ENCODE results near the gene CCDC60. TPM values are rescaled to one million over a fixed set of nuclear protein-coding genes. Genes with fewer than 3 reads are reported as not detected.
A peak's percentile ranks its signal among the peaks of the same experiment; 100 is the strongest.

Gene CCDC60
- total RNA-seq, 1 donor from 2014 or later = 3.8 TPM

- Mint-ChIP-seq H3K9me3 (ENCODE audit: unreplicated experiment) (peaks cover 2% of the 10 kb centered on the region), H3K4me3 (ENCODE audit: unreplicated experiment) (no peak overlapping the region), H3K27ac (ENCODE audit: unreplicated experiment) (no peak overlapping the region), H3K4me1 (ENCODE audit: low read depth, unreplicated experiment) (peaks cover 2% of the 10 kb centered on the region), H3K36me3 (ENCODE audit: unreplicated experiment) (no peaks in the 10 kb centered on the region), H3K27me3 (ENCODE audit: unreplicated experiment) (peaks cover 2% of the 10 kb centered on the region)
- no peak for DNase-seq
- no peak for TF ChIP-seq CTCF (IDR thresholded peaks at IDR 0.05; ENCODE audit: partially characterized antibody, unreplicated experiment)
These were observed 7.1 kb upstream of the CCDC60 start for GRCh38 chr12:119327471-119327870.

- Mint-ChIP-seq H3K4me1 (ENCODE audit: low read depth, unreplicated experiment) (peaks cover 5% of the 10 kb centered on the region), H3K9me3 (ENCODE audit: unreplicated experiment) (peaks cover 2% of the 10 kb centered on the region), H3K4me3 (ENCODE audit: unreplicated experiment) (no peak overlapping the region), H3K27ac (ENCODE audit: unreplicated experiment) (no peak overlapping the region), H3K27me3 (ENCODE audit: unreplicated experiment) (peaks cover 2% of the 10 kb centered on the region), H3K36me3 (ENCODE audit: unreplicated experiment) (no peaks in the 10 kb centered on the region)
- peak; percentile 66 for DNase-seq
- TF ChIP-seq CTCF (IDR thresholded peaks at IDR 0.05; ENCODE audit: partially characterized antibody, unreplicated experiment) = peak; percentile 72
These were observed 6.4 kb upstream of the CCDC60 start for GRCh38 chr12:119328111-119328510.

- peaks cover 41% of the 10 kb centered on the region for H3K4me1 Mint-ChIP-seq (ENCODE audit: low read depth, unreplicated experiment)
- peaks cover 7% of the 10 kb centered on the region for H3K27me3 Mint-ChIP-seq (ENCODE audit: unreplicated experiment)
- peaks cover 6% of the 10 kb centered on the region for H3K9me3 Mint-ChIP-seq (ENCODE audit: unreplicated experiment)
- peak overlapping the region; percentile 53 for H3K4me3 Mint-ChIP-seq (ENCODE audit: unreplicated experiment)
- DNase-seq = no peak
- TF ChIP-seq CTCF (IDR thresholded peaks at IDR 0.05; ENCODE audit: partially characterized antibody, unreplicated experiment) = no peak
- H3K27ac Mint-ChIP-seq (ENCODE audit: unreplicated experiment) = peak overlapping the region; percentile 96
- no peaks in the 10 kb centered on the region for H3K36me3 Mint-ChIP-seq (ENCODE audit: unreplicated experiment)
These were observed 4.2 kb downstream of the CCDC60 start for GRCh38 chr12:119338593-119339363.

GRCh38 chr12:119340578-119340977 is 6.0 kb downstream of the CCDC60 start:
- H3K9me3 Mint-ChIP-seq (ENCODE audit: unreplicated experiment) = peaks cover 4% of the 10 kb centered on the region
- H3K36me3 Mint-ChIP-seq (ENCODE audit: unreplicated experiment) = no peaks in the 10 kb centered on the region
- peaks cover 5% of the 10 kb centered on the region for H3K27me3 Mint-ChIP-seq (ENCODE audit: unreplicated experiment)
- TF ChIP-seq CTCF (IDR thresholded peaks at IDR 0.05; ENCODE audit: partially characterized antibody, unreplicated experiment) = no peak
- no peak overlapping the region for H3K4me3 Mint-ChIP-seq (ENCODE audit: unreplicated experiment)
- DNase-seq = no peak
- peak overlapping the region; percentile 92 for H3K27ac Mint-ChIP-seq (ENCODE audit: unreplicated experiment)
- peaks cover 39% of the 10 kb centered on the region for H3K4me1 Mint-ChIP-seq (ENCODE audit: low read depth, unreplicated experiment)

DNA sequence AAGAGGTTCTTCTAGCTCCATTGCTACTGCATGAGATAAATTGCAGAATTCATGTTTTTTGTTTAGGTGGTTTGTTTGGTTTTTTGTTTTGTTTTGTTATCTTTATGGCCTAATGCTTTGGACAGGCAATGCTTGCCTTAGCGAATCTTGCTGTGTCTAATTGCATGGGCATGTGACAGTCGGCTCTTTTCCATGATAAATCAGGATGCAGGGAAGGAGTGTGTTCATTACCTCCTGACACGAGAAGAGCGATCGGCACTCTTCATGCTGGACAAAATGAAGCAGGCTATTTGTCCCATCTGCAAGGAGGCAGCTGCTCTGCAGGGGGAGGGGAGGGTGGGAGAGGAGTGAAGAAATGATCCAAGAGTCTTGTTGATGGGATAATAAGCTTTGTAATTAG is 6.5 kb downstream of the CCDC60 start:
- peak overlapping the region; percentile 92 for H3K27ac Mint-ChIP-seq (ENCODE audit: unreplicated experiment)

More for the DNA sequence above, 6.5 kb downstream of the CCDC60 start:
- Mint-ChIP-seq H3K9me3 (ENCODE audit: unreplicated experiment) (peaks cover 4% of the 10 kb centered on the region), H3K4me1 (ENCODE audit: low read depth, unreplicated experiment) (peaks cover 39% of the 10 kb centered on the region), H3K36me3 (ENCODE audit: unreplicated experiment) (no peaks in the 10 kb centered on the region), H3K4me3 (ENCODE audit: unreplicated experiment) (peak overlapping the region; percentile 56), H3K27me3 (ENCODE audit: unreplicated experiment) (peaks cover 5% of the 10 kb centered on the region)
- peak; percentile 34 for DNase-seq
- no peak for TF ChIP-seq CTCF (IDR thresholded peaks at IDR 0.05; ENCODE audit: partially characterized antibody, unreplicated experiment)

Measured in glutamatergic neuron (in vitro differentiated cells).